IMR-90 (cell line): ENCODE measurements around the gene SLC38A9. TPM values are rescaled to one million over a fixed set of nuclear protein-coding genes. Genes with fewer than 3 reads are reported as not detected.

Source experiments
- ATAC-seq: fragments of 200-7000 bp; cut with Tn5 transposase; 2 replicates; pipeline ENCODE4 v1.9.1; 2020; ENCODE audit warnings: low read depth, mild to moderate bottlenecking, moderate library complexity
- BruUV-seq: library from RNA; stranded (reverse); fragments of 400-500 nt; replicated peaks from 2 replicates; lab custom pipeline; 2021; lab: Mats Ljungman, UMichigan
- CTCF ChIA-PET: fragments of 300-600 bp; formaldehyde crosslinking; extraction: SDS; loops from one replicate; lab custom pipeline; 2021; ENCODE audit warnings: antibody characterized with exemption; lab: Yijun Ruan, JAX
- POLR2A ChIA-PET: fragments of 300-600 bp; sonication (Branson Sonifier 250); formaldehyde crosslinking; loops from one replicate; lab custom pipeline; 2022; ENCODE audit warnings: antibody characterized with exemption; ENCODE audit not compliant: unreplicated experiment; lab: Charles Lee
- DNase-seq: peaks from one replicate; pipeline ENCODE4 v3.0.0; 2013
- H2AFZ ChIP-seq: replicated peaks from 2 replicates; pipeline ENCODE3; 2013; ENCODE audit warnings: low read length, mild to moderate bottlenecking; ENCODE audit not compliant: poor library complexity
- H2AK5ac ChIP-seq: 2 replicates; pipeline ENCODE4 v1.6.1; 2013; ENCODE audit warnings: low read depth, low read length, inconsistent platforms
- H2AK9ac ChIP-seq: replicated peaks from 2 replicates; pipeline ENCODE3; 2013; ENCODE audit warnings: mild to moderate bottlenecking, low read depth, low read length, moderate library complexity; ENCODE audit not compliant: poor library complexity
- H2BK120ac ChIP-seq: 2 replicates; pipeline ENCODE4 v1.6.1; 2013; ENCODE audit warnings: low read depth, low read length, inconsistent platforms
- H2BK15ac ChIP-seq: 3 replicates; pipeline ENCODE4 v1.6.1; 2013; ENCODE audit warnings: low read depth, low read length, inconsistent platforms
- H2BK20ac ChIP-seq: 2 replicates; pipeline ENCODE4 v1.6.1; 2013; ENCODE audit warnings: low read depth, mild to moderate bottlenecking, inconsistent platforms, low read length, moderate library complexity
- H2BK5ac ChIP-seq: 2 replicates; pipeline ENCODE4 v1.6.1; 2013; ENCODE audit warnings: mild to moderate bottlenecking, low read depth, low read length, inconsistent platforms; ENCODE audit not compliant: poor library complexity, severe bottlenecking
- H3K14ac ChIP-seq: replicated peaks from 2 replicates; pipeline ENCODE4 v1.6.1; 2013; ENCODE audit warnings: low read depth, low read length, inconsistent platforms
- H3K18ac ChIP-seq: 2 replicates; pipeline ENCODE4 v1.6.1; 2013; ENCODE audit warnings: low read depth, low read length, control low read depth
- H3K23ac ChIP-seq: 2 replicates; pipeline ENCODE4 v1.6.1; 2013; ENCODE audit warnings: low read depth, low read length, inconsistent platforms
- H3K27ac ChIP-seq: 2 replicates; pipeline ENCODE4 v1.5.1; 2013; ENCODE audit warnings: mild to moderate bottlenecking, control low read depth, low read length; ENCODE audit not compliant: insufficient read depth
- H3K27me3 ChIP-seq: 2 replicates; pipeline ENCODE4 v1.6.1; 2013; ENCODE audit warnings: low read length; ENCODE audit not compliant: control insufficient read depth, insufficient read depth
- H3K36me3 ChIP-seq: 2 replicates; pipeline ENCODE4 v1.6.1; 2013; ENCODE audit warnings: low read length, mixed read lengths; ENCODE audit not compliant: control insufficient read depth, insufficient read depth
- H3K4ac ChIP-seq: 2 replicates; pipeline ENCODE4 v1.6.1; 2013; ENCODE audit warnings: low read depth, low read length, inconsistent platforms
- H3K4me1 ChIP-seq: 2 replicates; pipeline ENCODE4 v1.6.1; 2013; ENCODE audit warnings: low read length, mixed read lengths; ENCODE audit not compliant: control insufficient read depth, insufficient read depth
- H3K4me2 ChIP-seq: 2 replicates; pipeline ENCODE4 v1.6.1; 2013; ENCODE audit warnings: low read depth, mild to moderate bottlenecking, control low read depth, low read length, moderate library complexity
- H3K4me3 ChIP-seq: 2 replicates; pipeline ENCODE4 v1.5.1; 2013; ENCODE audit warnings: low read depth, mild to moderate bottlenecking, control low read depth, low read length, moderate library complexity; ENCODE audit not compliant: insufficient read depth
- H3K56ac ChIP-seq: 2 replicates; pipeline ENCODE4 v1.6.1; 2013; ENCODE audit warnings: low read length, inconsistent platforms; ENCODE audit not compliant: insufficient read depth; ENCODE audit errors: extremely low read depth
- H3K79me1 ChIP-seq, 2 experiments: 2 replicates each; pipeline ENCODE4 v1.6.1; 2013; ENCODE audit warnings: low read length in 2 of 2, inconsistent platforms in 1 of 2, low read depth in 1 of 2
- H3K9ac ChIP-seq: 2 replicates; pipeline ENCODE4 v1.6.1; 2013; ENCODE audit warnings: low read depth, low read length, control low read depth
- H3K9me1 ChIP-seq: 2 replicates; pipeline ENCODE4 v1.6.1; 2013; ENCODE audit warnings: low read length, inconsistent platforms; ENCODE audit not compliant: insufficient read depth
- H3K9me3 ChIP-seq: 2 replicates; pipeline ENCODE4 v1.6.1; 2013; ENCODE audit warnings: low read length; ENCODE audit not compliant: control insufficient read depth, insufficient read depth
- H4K20me1 ChIP-seq: 2 replicates; pipeline ENCODE4 v1.6.1; 2013; ENCODE audit warnings: low read length, inconsistent platforms; ENCODE audit not compliant: insufficient read depth
- H4K5ac ChIP-seq: 2 replicates; pipeline ENCODE4 v1.6.1; 2013; ENCODE audit warnings: mild to moderate bottlenecking, low read depth, low read length, control low read depth
- H4K8ac ChIP-seq, 2 experiments: 2 replicates each; pipeline ENCODE4 v1.6.1; 2013; ENCODE audit warnings: low read depth in 2 of 2, low read length in 2 of 2, control low read depth in 1 of 2, inconsistent platforms in 1 of 2
- H4K91ac ChIP-seq: 2 replicates; pipeline ENCODE4 v1.6.1; 2013; ENCODE audit warnings: low read depth, low read length, inconsistent platforms; ENCODE audit not compliant: insufficient read depth
- BHLHE40 ChIP-seq: fragments of 150-350 bp; IDR thresholded peaks from 2 replicates; pipeline ENCODE4 v1.6.1; 2016; ENCODE audit warnings: mild to moderate bottlenecking, low read depth, low read length
- CHD1 ChIP-seq: IDR thresholded peaks from 2 replicates; pipeline ENCODE4 v1.6.1; 2012; ENCODE audit warnings: low read depth, low read length, improper control_type of control experiment
- FOS ChIP-seq: fragments of 150-350 bp; IDR thresholded peaks from 2 replicates; pipeline ENCODE4 v1.6.1; 2016; ENCODE audit warnings: low read depth, low read length
- MAFK ChIP-seq: IDR thresholded peaks from 2 replicates; pipeline ENCODE4 v1.6.1; 2012; ENCODE audit warnings: low read depth, low read length, improper control_type of control experiment
- MAZ ChIP-seq: IDR thresholded peaks from 2 replicates; pipeline ENCODE4 v1.6.1; 2012; ENCODE audit warnings: low read depth, mild to moderate bottlenecking, low read length, improper control_type of control experiment, moderate library complexity, borderline replicate concordance
- MXI1 ChIP-seq: IDR thresholded peaks from 2 replicates; pipeline ENCODE4 v1.6.1; 2012; ENCODE audit warnings: low read depth, mild to moderate bottlenecking, low read length, moderate library complexity, borderline replicate concordance
- NFE2L2 ChIP-seq: fragments of 150-350 bp; IDR thresholded peaks from 2 replicates; pipeline ENCODE4 v1.6.1; 2016; ENCODE audit warnings: low read depth, mild to moderate bottlenecking, low read length
- POLR2A ChIP-seq: IDR thresholded peaks from 2 replicates; pipeline ENCODE4 v1.6.1; 2012; ENCODE audit warnings: mild to moderate bottlenecking, low read depth, low read length
- RFX5 ChIP-seq: IDR thresholded peaks from 2 replicates; pipeline ENCODE4 v1.8.0; 2012; ENCODE audit warnings: low read depth, mild to moderate bottlenecking, low read length, moderate library complexity
- USF2 ChIP-seq: fragments of 150-350 bp; IDR thresholded peaks from 2 replicates; pipeline ENCODE4 v1.6.1; 2017; ENCODE audit warnings: mild to moderate bottlenecking, antibody characterized with exemption, low read length, low read depth
- WGBS, 2 experiments: methylation state at CpG; one replicate each; pipeline versions ENCODE4 v1.1.5 to v1.1.7; 2013; ENCODE audit warnings: missing lambda C conversion rate in 2 of 2; ENCODE audit not compliant: insufficient read length in 1 of 2; ENCODE audit errors: extremely low coverage in 2 of 2; 5-methylcytosine and 5-hydroxymethylcytosine counted together
- dilution Hi-C: fragments of 300-500 bp; cut with HindIII; formaldehyde crosslinking; loops from one replicate; pipeline ENCODE4 v1.14.3; 2018; ENCODE audit warnings: low sequenced_read_pairs; ENCODE audit not compliant: unreplicated experiment
- in situ Hi-C: fragments of 300-500 bp; cut with MboI; formaldehyde crosslinking; loops from 3 replicates; pipeline ENCODE4 v1.14.3; 2019; ENCODE audit warnings: low sequenced_read_pairs, inconsistent platforms, mixed read lengths
- intact Hi-C: fragments of 100-400 bp; cut with micrococcal nuclease; formaldehyde crosslinking; loops from 2 replicates; pipeline ENCODE4 v1.10.0; 2022
- polyA plus RNA-seq, 3 experiments: library from polyadenylated mRNA; depleted of rRNA; stranded (reverse); fragments of >200 nt; gene quantifications; 2 replicates each; pipeline ENCODE4 v1.2.3, GENCODE V29; 2012; ENCODE audit warnings: low replicate concordance in 1 of 3
- total RNA-seq: library from RNA; depleted of rRNA; stranded (reverse); fragments of >200 nt; gene quantifications from 2 replicates; pipeline ENCODE4 v1.2.3, GENCODE V29; 2012
- TF ChIP-seq, protein P1 (sequence below): fragments of 150-350 bp; IDR thresholded peaks from 2 replicates; pipeline ENCODE4 v1.6.1; 2016; ENCODE audit warnings: low read depth, mild to moderate bottlenecking, low read length, moderate library complexity, borderline replicate concordance
- TF ChIP-seq, protein P2 (sequence below): conservative IDR thresholded peaks from 2 replicates; pipeline ENCODE4 v1.5.1; 2012; ENCODE audit warnings: mild to moderate bottlenecking, low read depth, low read length, improper control_type of control experiment

The SLC38A9 gene
- total and polyA plus RNA-seq, 2 of the 4 experiments (the other 2 are of a cell fraction): 10.5 to 24.2 TPM

GRCh38 chr5:55597014-55597981, 114.8 kb downstream of the SLC38A9 start:
- Histone ChIP-seq H3K27me3 (no peaks in the 10 kb centered on the region), H2AFZ (peak overlapping the region; percentile 89), H3K14ac (peak overlapping the region; percentile 90), H4K91ac (peak overlapping the region; percentile 73), H3K4me3 (no peak overlapping the region), H3K9me1 (peaks cover 16% of the 10 kb centered on the region), H3K36me3 (no peaks in the 10 kb centered on the region), H2AK9ac (peak overlapping the region; percentile 68), H3K79me1 (peaks cover 0 to 3% of the 10 kb centered on the region in 2 experiments; a peak in 2 of 4 replicates), H4K5ac (peak overlapping the region; percentile 39), H2AK5ac (peak overlapping the region; percentile 72), H4K20me1 (no peaks in the 10 kb centered on the region), H3K4me1 (peaks cover 16% of the 10 kb centered on the region), H3K23ac (peak overlapping the region; percentile 87; the same call in 1 of the 2 replicates), H2BK20ac (peak overlapping the region; percentile 79), H2BK15ac (peak overlapping the region; percentile 85; the same call in 1 of the 3 replicates), H3K4me2 (no peak overlapping the region), H4K8ac (peak overlapping the region; percentile 42 to 90), H3K27ac (peak overlapping the region; percentile 55), H3K56ac (no peak overlapping the region), H3K9me3 (no peaks in the 10 kb centered on the region), H3K9ac (no peak overlapping the region), H2BK5ac (peak overlapping the region; percentile 54), H2BK120ac (peak overlapping the region; percentile 88), H3K18ac (peak overlapping the region; percentile 44), H3K4ac (peak overlapping the region; percentile 85)
- ChIA-PET CTCF (interaction anchor here (0.6 to 1.0 kb wide), 2 partner anchors 45 to 385 kb away, joined by 3 to 4 read pairs; no protein-coding TSS in a partner anchor), POLR2A (no interaction called here)
- peak; percentile 69; the same call in 1 of the 2 replicates for TF ChIP-seq MXI1
- TF ChIP-seq POLR2A: no peak
- TF ChIP-seq BHLHE40: no peak
- TF ChIP-seq, protein P1, sequence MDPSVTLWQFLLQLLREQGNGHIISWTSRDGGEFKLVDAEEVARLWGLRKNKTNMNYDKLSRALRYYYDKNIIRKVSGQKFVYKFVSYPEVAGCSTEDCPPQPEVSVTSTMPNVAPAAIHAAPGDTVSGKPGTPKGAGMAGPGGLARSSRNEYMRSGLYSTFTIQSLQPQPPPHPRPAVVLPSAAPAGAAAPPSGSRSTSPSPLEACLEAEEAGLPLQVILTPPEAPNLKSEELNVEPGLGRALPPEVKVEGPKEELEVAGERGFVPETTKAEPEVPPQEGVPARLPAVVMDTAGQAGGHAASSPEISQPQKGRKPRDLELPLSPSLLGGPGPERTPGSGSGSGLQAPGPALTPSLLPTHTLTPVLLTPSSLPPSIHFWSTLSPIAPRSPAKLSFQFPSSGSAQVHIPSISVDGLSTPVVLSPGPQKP: no peak
- no peak for TF ChIP-seq FOS
- TF ChIP-seq CHD1: no peak
- peak; percentile 59; the same call in 1 of the 2 replicates for TF ChIP-seq USF2
- TF ChIP-seq MAFK: no peak
- TF ChIP-seq, protein P2, sequence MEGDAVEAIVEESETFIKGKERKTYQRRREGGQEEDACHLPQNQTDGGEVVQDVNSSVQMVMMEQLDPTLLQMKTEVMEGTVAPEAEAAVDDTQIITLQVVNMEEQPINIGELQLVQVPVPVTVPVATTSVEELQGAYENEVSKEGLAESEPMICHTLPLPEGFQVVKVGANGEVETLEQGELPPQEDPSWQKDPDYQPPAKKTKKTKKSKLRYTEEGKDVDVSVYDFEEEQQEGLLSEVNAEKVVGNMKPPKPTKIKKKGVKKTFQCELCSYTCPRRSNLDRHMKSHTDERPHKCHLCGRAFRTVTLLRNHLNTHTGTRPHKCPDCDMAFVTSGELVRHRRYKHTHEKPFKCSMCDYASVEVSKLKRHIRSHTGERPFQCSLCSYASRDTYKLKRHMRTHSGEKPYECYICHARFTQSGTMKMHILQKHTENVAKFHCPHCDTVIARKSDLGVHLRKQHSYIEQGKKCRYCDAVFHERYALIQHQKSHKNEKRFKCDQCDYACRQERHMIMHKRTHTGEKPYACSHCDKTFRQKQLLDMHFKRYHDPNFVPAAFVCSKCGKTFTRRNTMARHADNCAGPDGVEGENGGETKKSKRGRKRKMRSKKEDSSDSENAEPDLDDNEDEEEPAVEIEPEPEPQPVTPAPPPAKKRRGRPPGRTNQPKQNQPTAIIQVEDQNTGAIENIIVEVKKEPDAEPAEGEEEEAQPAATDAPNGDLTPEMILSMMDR: no peak
- no peak for TF ChIP-seq MAZ
- TF ChIP-seq RFX5: no peak
- no peak for TF ChIP-seq NFE2L2
- ATAC-seq (peak; percentile 30), DNase-seq (peak; percentile 82)
- WGBS, 2 experiments: 54% methylated on average over 2 of the region's 7 CpGs; no CpG with 5 or more reads in 1 of the 2 experiments
- intact Hi-C loops: no loop called here
- no TSS peak for BruUV-seq
- dilution Hi-C loops: no loop called here
- in situ Hi-C loops: no loop called here
